B cell (primary cell): ENCODE results near the gene SLC39A8. TPM values are rescaled to one million over a fixed set of nuclear protein-coding genes. Genes with fewer than 3 reads are reported as not detected.

Experiments used
- ATAC-seq: fragments of 200-7000 bp; cut with Tn5 transposase; one replicate; pipeline ENCODE4 v1.10.0; 2021; ENCODE audit warnings: low read depth, mild to moderate bottlenecking, moderate number of reproducible peaks, moderate library complexity
- CTCF ChIA-PET: fragments of 350-600 bp; sonication (Branson Sonifier 250); formaldehyde crosslinking; loops from one replicate; lab custom pipeline; 2021; ENCODE audit warnings: antibody characterized with exemption, inconsistent platforms; lab: Charles Lee
- POLR2A ChIA-PET: fragments of 350-600 bp; sonication (Branson Sonifier 250); formaldehyde crosslinking; loops from one replicate; lab custom pipeline; 2021; ENCODE audit warnings: antibody characterized with exemption; lab: Charles Lee
- DNase-seq: peaks from one replicate; pipeline ENCODE4 v3.0.0; 2013
- H2AFZ ChIP-seq: 2 replicates; pipeline ENCODE4 v1.6.1; 2012; ENCODE audit warnings: mild to moderate bottlenecking, low read depth, low read length; ENCODE audit not compliant: insufficient read depth, poor library complexity, severe bottlenecking
- H3K27ac ChIP-seq, 2 donors: 1 replicate in 1 of 2; 2 replicates in 1 of 2; pipeline ENCODE4 v1.5.1; 2012 to 2013; ENCODE audit warnings: low read length in 2 of 2, mild to moderate bottlenecking in 2 of 2, moderate library complexity in 1 of 2
- H3K27me3 ChIP-seq, 4 experiments: fragments of 200-600 bp in 1 of 4; sonication (generic) in 1 of 4; replicated peaks in 1 of 4; 1 replicate in 2 of 4; 2 replicates in 2 of 4; pipeline versions ENCODE4 v1.6.1 to v1.7.0; 2013 to 2016; ENCODE audit warnings: low read length in 3 of 4, mild to moderate bottlenecking in 2 of 4, mixed read lengths in 1 of 4, moderate library complexity in 1 of 4; ENCODE audit not compliant: insufficient read depth in 4 of 4, control insufficient read depth in 3 of 4; ENCODE audit errors: control extremely low read depth in 1 of 4
- H3K36me3 ChIP-seq, 2 experiments: replicated peaks in 1 of 2; 1 replicate in 1 of 2; 2 replicates in 1 of 2; pipeline versions ENCODE4 v1.6.1 to v1.7.1; 2013; ENCODE audit warnings: low read length in 1 of 2; ENCODE audit not compliant: insufficient read depth in 2 of 2, control insufficient read depth in 1 of 2; ENCODE audit errors: control extremely low read depth in 1 of 2, extremely low read depth in 1 of 2
- H3K4me1 ChIP-seq, 2 donors: fragments of 200-600 bp in 1 of 2; sonication (generic) in 1 of 2; 1 replicate in 1 of 2; 2 replicates in 1 of 2; pipeline versions ENCODE4 v1.5.1 to v1.6.1; 2013 to 2017; ENCODE audit warnings: low read length in 2 of 2; ENCODE audit not compliant: control insufficient read depth in 2 of 2, insufficient read depth in 2 of 2
- H3K4me2 ChIP-seq: replicated peaks from 2 replicates; pipeline ENCODE3; 2012; ENCODE audit warnings: mild to moderate bottlenecking, low read depth, low read length; ENCODE audit not compliant: poor library complexity, severe bottlenecking
- H3K4me3 ChIP-seq, 5 experiments: fragments of 200-600 bp in 1 of 5; sonication (generic) in 1 of 5; 1 replicate in 3 of 5; 2 replicates in 2 of 5; pipeline versions ENCODE4 v1.5.1 to v1.7.0; 2011 to 2016; ENCODE audit warnings: low read length in 4 of 5, mild to moderate bottlenecking in 4 of 5, low read depth in 2 of 5, control low read depth in 1 of 5, moderate library complexity in 1 of 5; ENCODE audit not compliant: insufficient read depth in 1 of 5; ENCODE audit errors: control extremely low read depth in 1 of 5, extremely low read depth in 1 of 5
- H3K79me2 ChIP-seq: fragments of 200-600 bp; sonication (generic); one replicate; pipeline ENCODE4 v1.6.0; 2016; ENCODE audit warnings: low read length; ENCODE audit not compliant: control insufficient read depth, insufficient read depth
- H3K9ac ChIP-seq: fragments of 200-600 bp; sonication (generic); 2 replicates; pipeline ENCODE4 v1.6.1; 2017; ENCODE audit warnings: mild to moderate bottlenecking, low read length, moderate library complexity
- H3K9me3 ChIP-seq, 3 donors: one replicate each; pipeline versions ENCODE4 v1.6.1 to v1.7.1; 2013; ENCODE audit warnings: low read length in 2 of 3; ENCODE audit not compliant: control insufficient read depth in 2 of 3, insufficient read depth in 1 of 3; ENCODE audit errors: control extremely low read depth in 1 of 3
- H4K20me1 ChIP-seq: 2 replicates; pipeline ENCODE4 v1.6.0; 2012; ENCODE audit warnings: mild to moderate bottlenecking, low read length; ENCODE audit not compliant: insufficient read depth, control insufficient read depth, poor library complexity, severe bottlenecking
- H3K27ac Mint-ChIP-seq: one replicate; pipeline ENCODE4 v1.8.0; 2021; ENCODE audit warnings: mixed read lengths
- H3K27me3 Mint-ChIP-seq: one replicate; pipeline ENCODE4 v1.8.0; 2021; ENCODE audit warnings: mixed read lengths
- H3K4me1 Mint-ChIP-seq: one replicate; pipeline ENCODE4 v1.8.0; 2021; ENCODE audit warnings: mixed read lengths
- H3K4me3 Mint-ChIP-seq: one replicate; pipeline ENCODE4 v1.8.0; 2021; ENCODE audit warnings: mixed read lengths
- H3K9me3 Mint-ChIP-seq: one replicate; pipeline ENCODE4 v1.8.0; 2022; ENCODE audit warnings: mixed read lengths; ENCODE audit not compliant: insufficient read depth
- EZH2 ChIP-seq: IDR thresholded peaks from 2 replicates; pipeline ENCODE4 v1.6.1; 2012; ENCODE audit warnings: borderline replicate concordance, low read depth, mild to moderate bottlenecking, moderate library complexity, low read length; ENCODE audit not compliant: insufficient read depth, poor library complexity, severe bottlenecking
- WGBS: methylation state at CpG from one replicate; pipeline ENCODE4 v1.1.5; 2013; ENCODE audit warnings: missing lambda C conversion rate; ENCODE audit not compliant: insufficient coverage; 5-methylcytosine and 5-hydroxymethylcytosine counted together
- intact Hi-C: fragments of 100-400 bp; cut with micrococcal nuclease; formaldehyde crosslinking; loops from one replicate; pipeline ENCODE4 v1.10.0; 2022
- polyA plus RNA-seq: library from polyadenylated mRNA; depleted of rRNA; stranded (reverse); fragments of >200 nt; gene quantifications from 2 replicates; pipeline ENCODE4 v1.2.3, GENCODE V29; 2012
- total RNA-seq, 2 donors: library from RNA; stranded (reverse); fragments of 120-200 nt in 1 of 2; gene quantifications; 1 replicate in 1 of 2; 2 replicates in 1 of 2; pipeline versions ENCODE4 v1.2.3 to v1.2.4, GENCODE V29; 2013 to 2022
- TF ChIP-seq, protein P1 (sequence below): fragments of 200-600 bp; IDR thresholded peaks from one replicate; pipeline ENCODE4 v1.8.0; 2022; ENCODE audit warnings: antibody characterized with exemption, mild to moderate bottlenecking

SLC39A8 gene
- total and polyA plus RNA-seq, 2 donors (not counting 1 experiment from before 2014, with no cell fraction given), result 2.4 to 8.4 TPM

DNA sequence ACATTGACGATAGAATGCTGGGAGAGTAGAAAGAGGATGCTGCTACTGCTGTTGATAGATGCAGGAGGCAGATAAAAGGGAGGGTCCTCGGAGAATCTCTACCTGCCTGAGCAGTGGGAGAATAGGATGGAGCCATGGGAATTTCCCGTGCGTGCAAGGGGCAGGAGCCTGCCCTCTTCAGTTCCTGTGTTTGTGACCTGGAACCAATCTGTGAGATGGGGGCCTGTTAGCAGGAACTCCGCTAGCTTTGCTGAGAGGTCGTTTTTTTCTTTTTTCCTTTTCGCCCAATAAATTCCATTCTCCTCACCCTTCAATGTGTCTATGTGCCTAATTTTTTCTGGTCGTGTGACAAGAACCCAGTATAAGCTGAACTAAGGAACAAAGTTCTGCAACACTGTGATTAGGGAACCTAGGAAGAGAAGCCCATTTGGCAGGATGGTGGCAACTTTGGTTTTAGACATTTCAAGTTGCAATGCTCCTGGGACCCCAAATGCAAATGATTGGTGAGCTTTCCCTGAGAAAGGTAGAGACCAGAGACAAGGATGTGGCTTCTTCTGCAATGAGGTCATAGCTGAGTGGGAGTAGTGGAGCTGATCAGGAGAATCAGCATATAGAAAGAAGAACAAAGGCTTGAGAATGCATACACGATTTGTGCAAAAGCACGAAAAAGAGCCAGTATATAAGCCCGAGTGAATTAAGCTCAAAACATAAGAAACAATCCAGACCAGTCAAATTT, 23.9 kb downstream of the SLC39A8 start:
- peak overlapping the region; percentile 5 for H3K4me2 ChIP-seq
- H3K27ac ChIP-seq, result no peak overlapping the region
- H3K9ac ChIP-seq, result no peak overlapping the region
- no peaks in the 10 kb centered on the region for H4K20me1 ChIP-seq
- Mint-ChIP-seq H3K9me3 (peaks cover 8% of the 10 kb centered on the region), H3K27me3 (no peaks in the 10 kb centered on the region), H3K4me1 (peaks cover 15% of the 10 kb centered on the region), H3K4me3 (peak overlapping the region; percentile 8), H3K27ac (no peak overlapping the region)
- intact Hi-C loops, result no loop called here
- no peaks in the 10 kb centered on the region for H3K9me3 ChIP-seq
- ChIA-PET CTCF (no interaction called here), POLR2A (no interaction called here)
- no peak for TF ChIP-seq EZH2
- TF ChIP-seq, protein P1, sequence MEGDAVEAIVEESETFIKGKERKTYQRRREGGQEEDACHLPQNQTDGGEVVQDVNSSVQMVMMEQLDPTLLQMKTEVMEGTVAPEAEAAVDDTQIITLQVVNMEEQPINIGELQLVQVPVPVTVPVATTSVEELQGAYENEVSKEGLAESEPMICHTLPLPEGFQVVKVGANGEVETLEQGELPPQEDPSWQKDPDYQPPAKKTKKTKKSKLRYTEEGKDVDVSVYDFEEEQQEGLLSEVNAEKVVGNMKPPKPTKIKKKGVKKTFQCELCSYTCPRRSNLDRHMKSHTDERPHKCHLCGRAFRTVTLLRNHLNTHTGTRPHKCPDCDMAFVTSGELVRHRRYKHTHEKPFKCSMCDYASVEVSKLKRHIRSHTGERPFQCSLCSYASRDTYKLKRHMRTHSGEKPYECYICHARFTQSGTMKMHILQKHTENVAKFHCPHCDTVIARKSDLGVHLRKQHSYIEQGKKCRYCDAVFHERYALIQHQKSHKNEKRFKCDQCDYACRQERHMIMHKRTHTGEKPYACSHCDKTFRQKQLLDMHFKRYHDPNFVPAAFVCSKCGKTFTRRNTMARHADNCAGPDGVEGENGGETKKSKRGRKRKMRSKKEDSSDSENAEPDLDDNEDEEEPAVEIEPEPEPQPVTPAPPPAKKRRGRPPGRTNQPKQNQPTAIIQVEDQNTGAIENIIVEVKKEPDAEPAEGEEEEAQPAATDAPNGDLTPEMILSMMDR, result no peak
- DNase-seq (peak; percentile 19), ATAC-seq (peak; percentile 17)
- no peak overlapping the region for H3K4me3 ChIP-seq
- no peak overlapping the region for H2AFZ ChIP-seq
- H3K4me1 ChIP-seq, result peaks cover 9 to 10% of the 10 kb centered on the region in 2 donors
- 100% methylated on average over 4 of the region's 11 CpGs for WGBS
- no peaks in the 10 kb centered on the region for H3K36me3 ChIP-seq
- no peaks in the 10 kb centered on the region for H3K27me3 ChIP-seq
- no peaks in the 10 kb centered on the region for H3K79me2 ChIP-seq

DNA sequence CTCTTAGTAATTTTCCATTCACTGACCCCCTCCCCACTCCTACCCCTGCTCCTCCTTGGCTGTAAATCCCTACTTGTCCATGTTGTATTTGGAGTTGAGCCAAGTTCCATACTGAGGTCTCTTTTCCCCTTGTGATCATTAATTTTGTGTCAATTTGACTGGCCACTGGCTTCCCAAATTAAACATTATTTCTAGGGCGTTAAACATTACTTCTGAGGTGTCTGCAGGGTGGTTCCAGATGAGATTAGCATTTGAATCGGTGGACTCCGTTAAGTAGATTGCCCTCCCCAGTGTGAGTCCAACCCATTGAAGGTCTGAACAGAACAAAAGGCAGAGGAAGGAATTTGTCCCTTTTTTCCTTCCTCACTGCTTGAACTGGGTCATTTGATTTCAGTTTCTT, 25.7 kb downstream of the SLC39A8 start:
- no peak overlapping the region for H3K27ac Mint-ChIP-seq
- no peaks in the 10 kb centered on the region for H3K27me3 ChIP-seq
- peaks cover 15% of the 10 kb centered on the region for H3K4me1 Mint-ChIP-seq
- ChIA-PET CTCF (no interaction called here), POLR2A (no interaction called here)
- TF ChIP-seq, protein P1, result no peak
- TF ChIP-seq EZH2, result no peak
- H3K27me3 Mint-ChIP-seq, result no peaks in the 10 kb centered on the region
- no peaks in the 10 kb centered on the region for H3K36me3 ChIP-seq
- no peak overlapping the region for H3K4me2 ChIP-seq
- intact Hi-C loops, result no loop called here
- H3K9me3 Mint-ChIP-seq, result peaks cover 8% of the 10 kb centered on the region
- no peak overlapping the region for H3K9ac ChIP-seq
- no peaks in the 10 kb centered on the region for H3K9me3 ChIP-seq
- ATAC-seq (no peak), DNase-seq (no peak)
- no peak overlapping the region for H2AFZ ChIP-seq
- peaks cover 9 to 10% of the 10 kb centered on the region in 2 donors for H3K4me1 ChIP-seq
- 96% methylated on average over 3 of the region's 3 CpGs for WGBS
- no peaks in the 10 kb centered on the region for H4K20me1 ChIP-seq
- no peaks in the 10 kb centered on the region for H3K79me2 ChIP-seq
- H3K27ac ChIP-seq, result no peak overlapping the region
- H3K4me3 ChIP-seq, result no peak overlapping the region
- H3K4me3 Mint-ChIP-seq, result no peak overlapping the region
